ENCODE results near the gene GJC1.

Gene GJC1

GRCh38 chr17:44786551-44787081 lies 43.5 kb downstream of the GJC1 start:
- Histone ChIP-seq H3K27me3 (ENCODE audit: low read depth) (no peaks in the 10 kb centered on the region), H3K4me1 (no peaks in the 10 kb centered on the region), H3K4me3 (no peak overlapping the region), H3K36me3 (replicated peaks) (no peaks in the 10 kb centered on the region), H3K9me3 (no peaks in the 10 kb centered on the region)
- in situ Hi-C loops (cut with MboI; ENCODE audit: low sequenced_read_pairs): no loop called here
- DNase-seq (ENCODE audit: low spot score in 2 of 2): no peak

GRCh38 chr17:44785921-44786320 lies 44.2 kb downstream of the GJC1 start:
- no peak for DNase-seq (ENCODE audit: low spot score in 2 of 2)
- Histone ChIP-seq H3K4me1 (no peaks in the 10 kb centered on the region), H3K27me3 (ENCODE audit: low read depth) (no peaks in the 10 kb centered on the region), H3K36me3 (replicated peaks) (no peaks in the 10 kb centered on the region), H3K9me3 (no peaks in the 10 kb centered on the region), H3K4me3 (no peak overlapping the region)
- in situ Hi-C loops (cut with MboI; ENCODE audit: low sequenced_read_pairs): no loop called here

GRCh38 chr17:44782326-44782850 lies 47.7 kb downstream of the GJC1 start:
- in situ Hi-C loops (cut with MboI; ENCODE audit: low sequenced_read_pairs): no loop called here
- DNase-seq (ENCODE audit: low spot score in 2 of 2): no peak
- H3K4me1 ChIP-seq: no peaks in the 10 kb centered on the region
- H3K9me3 ChIP-seq: no peaks in the 10 kb centered on the region
- no peak overlapping the region for H3K4me3 ChIP-seq
- no peaks in the 10 kb centered on the region; the same call in 1 of the 2 replicates for H3K36me3 ChIP-seq (replicated peaks)
- no peaks in the 10 kb centered on the region for H3K27me3 ChIP-seq (ENCODE audit: low read depth)

- in situ Hi-C loops (cut with MboI; ENCODE audit: low sequenced_read_pairs): no loop called here
- no peaks in the 10 kb centered on the region; the same call in 1 of the 2 replicates for H3K36me3 ChIP-seq (replicated peaks)
- H3K27me3 ChIP-seq (ENCODE audit: low read depth): no peaks in the 10 kb centered on the region
- H3K4me3 ChIP-seq: no peak overlapping the region
- DNase-seq (ENCODE audit: low spot score in 2 of 2): no peak
- H3K4me1 ChIP-seq: no peaks in the 10 kb centered on the region
- H3K9me3 ChIP-seq: no peaks in the 10 kb centered on the region
Observed at GRCh38 chr17:44781551-44782325, 48.3 kb downstream of the GJC1 start.

GRCh38 chr17:44780845-44781480 lies 49.1 kb downstream of the GJC1 start:
- no peak for DNase-seq (ENCODE audit: low spot score in 2 of 2)
- in situ Hi-C loops (cut with MboI; ENCODE audit: low sequenced_read_pairs): no loop called here

GRCh38 chr17:44780161-44780560 lies 49.9 kb downstream of the GJC1 start:
- Histone ChIP-seq H3K36me3 (replicated peaks) (no peaks in the 10 kb centered on the region; the same call in 1 of the 2 replicates), H3K27me3 (ENCODE audit: low read depth) (no peaks in the 10 kb centered on the region), H3K4me1 (peaks cover 2% of the 10 kb centered on the region; the same call in 1 of the 2 replicates), H3K4me3 (no peak overlapping the region), H3K9me3 (no peaks in the 10 kb centered on the region)
- no peak for DNase-seq (ENCODE audit: low spot score in 2 of 2)
- in situ Hi-C loops (cut with MboI; ENCODE audit: low sequenced_read_pairs): no loop called here

More at GRCh38 chr17:44780845-44781480, 49.1 kb downstream of the GJC1 start:
- peaks cover 2% of the 10 kb centered on the region; the same call in 1 of the 2 replicates for H3K4me1 ChIP-seq
- H3K27me3 ChIP-seq (ENCODE audit: low read depth): no peaks in the 10 kb centered on the region
- H3K4me3 ChIP-seq: no peak overlapping the region
- H3K9me3 ChIP-seq: no peaks in the 10 kb centered on the region
- no peaks in the 10 kb centered on the region; the same call in 1 of the 2 replicates for H3K36me3 ChIP-seq (replicated peaks)

- no peaks in the 10 kb centered on the region for H3K9me3 ChIP-seq
- H3K4me1 ChIP-seq: peaks cover 5% of the 10 kb centered on the region
- H3K36me3 ChIP-seq (replicated peaks): no peaks in the 10 kb centered on the region; the same call in 1 of the 2 replicates
- H3K4me3 ChIP-seq: peak overlapping the region; percentile 24
- in situ Hi-C loops (cut with MboI; ENCODE audit: low sequenced_read_pairs): loop anchor here (5.0 kb wide), 1 partner anchor 88 kb away; no protein-coding TSS in a partner anchor
- H3K27me3 ChIP-seq (ENCODE audit: low read depth): no peaks in the 10 kb centered on the region
- DNase-seq (ENCODE audit: low spot score in 2 of 2): peak; percentile 64 to 87
Observed at GRCh38 chr17:44779211-44780025, 50.7 kb downstream of the GJC1 start.

GRCh38 chr17:44778656-44779210 lies 51.4 kb downstream of the GJC1 start:
- Histone ChIP-seq H3K9me3 (no peaks in the 10 kb centered on the region), H3K27me3 (ENCODE audit: low read depth) (no peaks in the 10 kb centered on the region), H3K4me3 (no peak overlapping the region; the same call in 1 of the 2 replicates), H3K4me1 (peaks cover 7% of the 10 kb centered on the region), H3K36me3 (replicated peaks) (no peaks in the 10 kb centered on the region; the same call in 1 of the 2 replicates)
- in situ Hi-C loops (cut with MboI; ENCODE audit: low sequenced_read_pairs): loop anchor here (5.0 kb wide), 1 partner anchor 89 kb away; no protein-coding TSS in a partner anchor
- no peak for DNase-seq (ENCODE audit: low spot score in 2 of 2)

- DNase-seq (ENCODE audit: low spot score in 2 of 2): no peak
- H3K9me3 ChIP-seq: no peaks in the 10 kb centered on the region
- H3K4me1 ChIP-seq: peaks cover 7% of the 10 kb centered on the region
- no peak overlapping the region for H3K4me3 ChIP-seq
- in situ Hi-C loops (cut with MboI; ENCODE audit: low sequenced_read_pairs): loop anchor here (5.0 kb wide), 1 partner anchor 90 kb away; no protein-coding TSS in a partner anchor
- no peaks in the 10 kb centered on the region; the same call in 1 of the 2 replicates for H3K36me3 ChIP-seq (replicated peaks)
- H3K27me3 ChIP-seq (ENCODE audit: low read depth): no peaks in the 10 kb centered on the region
Observed at GRCh38 chr17:44777394-44778348, 52.4 kb downstream of the GJC1 start.

GRCh38 chr17:44776628-44777393 lies 53.3 kb downstream of the GJC1 start:
- no peak overlapping the region for H3K4me3 ChIP-seq

GRCh38 chr17:44775838-44776621 lies 54.1 kb downstream of the GJC1 start:
- DNase-seq (ENCODE audit: low spot score in 2 of 2): no peak
- Histone ChIP-seq H3K36me3 (replicated peaks) (no peaks in the 10 kb centered on the region; the same call in 1 of the 2 replicates), H3K4me1 (peaks cover 7% of the 10 kb centered on the region), H3K27me3 (ENCODE audit: low read depth) (no peaks in the 10 kb centered on the region), H3K9me3 (no peaks in the 10 kb centered on the region), H3K4me3 (peak overlapping the region; percentile 46)
- in situ Hi-C loops (cut with MboI; ENCODE audit: low sequenced_read_pairs): loop anchor here (5.0 kb wide), 1 partner anchor 91 kb away; no protein-coding TSS in a partner anchor

More at GRCh38 chr17:44776628-44777393, 53.3 kb downstream of the GJC1 start:
- H3K36me3 ChIP-seq (replicated peaks): no peaks in the 10 kb centered on the region; the same call in 1 of the 2 replicates
- H3K4me1 ChIP-seq: peaks cover 7% of the 10 kb centered on the region
- no peaks in the 10 kb centered on the region for H3K27me3 ChIP-seq (ENCODE audit: low read depth)
- in situ Hi-C loops (cut with MboI; ENCODE audit: low sequenced_read_pairs): loop anchor here (5.0 kb wide), 1 partner anchor 90 kb away; no protein-coding TSS in a partner anchor
- DNase-seq (ENCODE audit: low spot score in 2 of 2): no peak
- no peaks in the 10 kb centered on the region for H3K9me3 ChIP-seq
